CD4-positive, alpha-beta T cell treated with Interleukin-6 for 4 hours (primary cell): ENCODE results near the gene SLC38A9.
"Not testable (repeated sequence)": the region's sequence is repeated elsewhere in the genome, so short reads cannot be mapped to it uniquely, and the experiment has no call there.

Experiments
- DNase-seq: peaks from one replicate; pipeline ENCODE4 v3.0.0-alpha.2; 2020; ENCODE audit warnings: mixed read lengths

Gene SLC38A9

DNA sequence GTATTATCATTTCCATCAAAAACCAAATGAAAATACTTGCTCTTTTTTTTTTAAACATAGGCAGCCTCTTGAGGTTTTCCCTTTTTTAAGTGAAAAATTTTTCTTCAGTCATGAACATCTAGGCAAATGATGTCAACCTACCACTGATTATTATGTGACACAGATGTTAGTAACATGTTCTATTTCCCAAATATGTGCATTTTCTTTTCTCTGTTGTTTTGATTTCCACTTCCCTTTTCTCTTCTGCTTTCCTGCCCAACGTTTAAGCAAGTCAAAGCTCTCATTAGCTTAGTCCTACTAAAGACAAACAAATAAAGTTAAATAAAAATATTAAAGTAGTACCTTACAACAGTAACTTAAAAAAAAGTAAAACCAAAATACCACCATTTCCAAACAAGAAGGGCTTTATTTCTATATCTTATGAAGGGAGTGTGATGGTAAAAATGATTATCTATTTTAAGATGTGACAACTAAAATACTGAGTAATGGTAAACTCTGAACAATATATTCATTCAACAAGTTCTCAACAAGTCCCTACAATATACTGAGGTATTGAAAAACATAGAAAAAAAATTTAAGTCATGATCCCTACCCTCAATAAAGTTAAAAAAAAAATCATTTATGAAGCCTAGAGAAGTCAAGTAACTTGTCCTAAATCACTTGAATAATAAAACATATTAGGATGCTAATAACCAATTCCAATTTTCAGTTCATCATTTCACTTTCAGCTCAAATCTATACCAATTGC is 9.4 kb downstream of the SLC38A9 start:
- no peak for DNase-seq

DNA sequence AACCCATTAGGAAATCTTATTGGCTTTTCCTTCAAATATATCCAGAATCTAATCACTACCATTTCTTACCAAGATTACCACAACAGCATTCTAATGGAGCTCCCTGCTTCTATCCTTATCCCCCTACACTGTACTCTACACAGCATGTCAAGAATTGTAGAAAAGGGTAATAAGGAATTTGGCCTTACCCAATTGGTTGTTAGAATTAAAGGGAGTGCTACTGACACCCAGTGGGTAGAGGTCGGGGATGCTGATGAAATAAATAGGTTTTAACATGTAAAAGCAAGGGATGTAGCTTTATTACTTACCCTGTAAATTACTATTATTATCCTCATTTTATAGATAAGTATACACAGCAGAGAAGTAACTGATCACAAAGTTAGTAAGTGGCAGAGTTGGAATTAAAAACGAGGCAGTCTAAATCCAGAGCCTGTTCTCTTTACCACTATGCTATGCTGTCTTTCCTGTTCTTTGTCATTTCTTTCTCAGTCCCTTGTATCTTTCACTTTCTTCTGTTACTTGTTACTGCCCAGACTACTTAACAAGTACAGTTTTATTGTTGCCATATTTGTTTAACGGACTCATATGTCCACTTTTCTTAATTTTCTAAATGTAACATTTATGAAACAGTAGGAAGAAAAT is 10.5 kb downstream of the SLC38A9 start:
- no peak for DNase-seq

DNA sequence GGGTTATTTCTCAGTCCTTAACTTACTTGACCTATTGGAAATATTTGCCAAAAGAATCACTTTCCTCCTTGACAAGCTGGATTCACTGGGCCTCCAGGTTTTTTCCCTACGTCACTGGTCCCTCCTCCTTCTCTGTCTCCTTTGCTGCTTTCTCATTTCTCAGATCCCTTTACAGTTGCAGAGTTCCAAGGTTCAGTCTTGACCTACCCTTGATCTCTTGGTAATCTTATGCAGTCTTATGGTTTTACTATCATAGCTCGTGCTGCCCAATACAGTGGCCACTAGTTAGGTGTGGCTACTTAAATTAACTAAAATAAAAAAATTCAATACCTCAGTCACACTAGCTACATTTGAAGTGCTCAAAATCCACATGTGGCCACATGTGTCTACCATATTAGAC is 11.4 kb downstream of the SLC38A9 start:
- no peak for DNase-seq

- DNase-seq: no peak
These were observed 13.0 kb downstream of the SLC38A9 start for GRCh38 chr5:55699041-55699688.

DNA sequence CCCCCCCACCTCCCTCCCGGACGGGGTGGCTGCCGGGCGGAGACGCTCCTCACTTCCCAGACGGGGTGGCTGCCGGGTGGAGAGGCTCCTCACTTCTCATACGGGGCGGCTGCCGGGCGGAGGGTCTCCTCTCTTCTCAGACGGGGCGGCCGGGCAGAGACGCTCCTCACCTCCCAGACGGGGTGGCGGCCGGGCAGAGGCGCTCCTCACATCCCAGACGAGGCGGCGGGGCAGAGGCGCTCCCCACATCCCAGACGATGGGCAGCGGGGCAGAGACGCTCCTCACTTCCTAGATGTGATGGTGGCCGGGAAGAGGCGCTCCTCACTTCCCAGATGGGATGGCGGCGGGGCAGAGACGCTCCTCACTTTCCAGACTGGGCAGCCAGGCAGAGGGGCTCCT is 15.4 kb downstream of the SLC38A9 start:
- not testable (repeated sequence) for DNase-seq

- DNase-seq: no peak
These were observed 17.8 kb downstream of the SLC38A9 start for GRCh38 chr5:55694152-55694830.

GRCh38 chr5:55692509-55692908 is 19.6 kb downstream of the SLC38A9 start:
- DNase-seq: no peak

- no peak for DNase-seq
These were observed 20.1 kb downstream of the SLC38A9 start for GRCh38 chr5:55692106-55692417.

DNA sequence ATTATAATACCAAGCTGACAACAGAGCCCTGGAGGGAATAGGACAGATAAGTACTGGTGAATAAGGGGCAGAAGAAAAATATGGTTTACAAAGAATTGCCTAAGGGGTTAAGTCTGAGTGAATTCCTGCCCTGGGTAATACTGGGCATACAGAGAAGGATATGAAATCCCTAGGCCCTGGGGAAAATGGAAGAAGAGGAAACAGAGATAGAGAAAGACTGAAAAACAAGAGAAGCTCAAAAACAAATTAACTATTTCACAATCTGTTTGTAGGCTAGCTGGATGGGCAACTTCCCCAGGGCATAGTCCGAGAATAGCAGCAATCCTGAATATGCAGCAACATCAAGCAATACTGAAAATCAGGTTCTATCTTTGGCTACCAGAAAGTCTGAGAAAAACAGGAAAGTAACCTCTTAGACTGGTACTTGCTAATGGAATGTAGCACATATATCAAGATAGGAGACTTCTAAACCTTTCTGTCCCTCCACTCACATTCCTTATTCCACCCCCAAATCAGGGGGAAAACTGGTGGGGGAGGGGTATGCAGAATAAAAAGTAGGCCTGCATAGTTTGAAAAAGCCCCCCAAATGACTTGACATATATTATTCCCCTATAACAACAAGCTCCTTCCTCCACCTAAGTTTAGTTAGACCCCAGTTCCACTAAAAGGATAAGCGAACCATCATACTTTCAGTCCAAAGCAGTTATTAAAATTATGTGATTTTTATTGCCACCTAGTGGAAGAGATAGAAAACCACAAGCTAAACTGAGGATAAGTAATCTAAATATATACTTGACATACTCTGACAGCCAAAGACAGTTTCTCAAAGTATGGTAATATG is 20.6 kb downstream of the SLC38A9 start:
- no peak for DNase-seq

DNA sequence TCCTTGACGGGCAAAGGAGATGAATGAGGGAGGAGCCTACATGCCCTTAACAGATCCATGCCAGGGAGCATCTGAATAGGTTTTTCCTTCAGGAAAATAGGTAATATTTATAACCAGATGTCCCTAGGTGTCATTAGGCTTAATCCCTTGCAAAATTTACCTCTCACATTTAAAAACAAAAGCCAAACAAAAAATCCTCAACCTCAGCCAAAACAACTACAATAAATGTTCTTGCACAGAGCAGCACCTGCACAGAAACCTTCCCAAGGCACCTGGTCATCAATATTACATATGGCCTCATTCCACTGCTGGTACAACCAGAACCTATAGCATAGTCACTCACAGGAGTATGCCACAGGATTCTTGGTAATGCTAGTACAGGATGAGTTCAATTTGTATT is 30.1 kb downstream of the SLC38A9 start:
- DNase-seq: no peak

- no peak for DNase-seq
These were observed 30.8 kb downstream of the SLC38A9 start for GRCh38 chr5:55681301-55681700.

- DNase-seq: no peak
These were observed 31.8 kb downstream of the SLC38A9 start for GRCh38 chr5:55680353-55680752.

GRCh38 chr5:55679556-55679955 is 32.6 kb downstream of the SLC38A9 start:
- no peak for DNase-seq

DNA sequence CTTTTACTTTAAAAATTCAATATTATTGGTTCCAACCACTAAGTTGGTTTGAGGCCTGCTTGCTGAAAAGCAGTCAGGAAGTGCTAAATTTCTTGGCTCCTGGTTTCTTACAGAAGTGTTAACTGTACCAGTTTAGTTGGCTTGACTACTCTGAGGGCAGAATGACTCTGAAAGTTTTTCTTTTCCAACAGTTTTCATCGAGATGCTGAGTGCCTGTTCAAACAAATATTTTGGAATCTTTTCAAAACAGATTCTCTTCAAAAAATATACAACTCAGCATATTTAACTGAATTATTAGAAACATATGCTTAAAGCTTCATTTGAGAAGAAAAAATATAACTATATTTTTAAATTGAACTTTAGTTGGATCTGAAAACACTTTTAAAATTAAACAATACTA is 37.0 kb downstream of the SLC38A9 start:
- DNase-seq: no peak

DNA sequence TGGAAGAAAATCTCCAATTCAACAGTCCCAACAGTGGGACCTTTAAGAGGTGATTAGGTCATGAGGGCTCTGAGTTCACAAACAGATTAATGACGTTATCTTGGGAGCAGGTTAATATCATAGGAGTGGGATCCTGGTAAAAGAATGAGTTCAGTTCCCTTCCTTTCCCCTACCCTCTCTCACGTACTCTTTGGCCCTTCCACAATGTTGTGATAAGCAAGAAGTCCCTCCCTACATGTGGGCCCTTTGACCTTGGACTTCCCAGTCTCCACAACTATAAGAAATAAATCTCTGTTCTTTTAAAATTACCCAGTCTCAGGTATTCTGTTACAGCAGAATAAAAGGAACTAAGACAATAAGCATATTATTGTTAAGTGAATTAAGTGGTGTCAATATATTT is 37.8 kb downstream of the SLC38A9 start:
- DNase-seq: no peak

- DNase-seq: no peak
These were observed 39.6 kb downstream of the SLC38A9 start for GRCh38 chr5:55672477-55672911.

DNA sequence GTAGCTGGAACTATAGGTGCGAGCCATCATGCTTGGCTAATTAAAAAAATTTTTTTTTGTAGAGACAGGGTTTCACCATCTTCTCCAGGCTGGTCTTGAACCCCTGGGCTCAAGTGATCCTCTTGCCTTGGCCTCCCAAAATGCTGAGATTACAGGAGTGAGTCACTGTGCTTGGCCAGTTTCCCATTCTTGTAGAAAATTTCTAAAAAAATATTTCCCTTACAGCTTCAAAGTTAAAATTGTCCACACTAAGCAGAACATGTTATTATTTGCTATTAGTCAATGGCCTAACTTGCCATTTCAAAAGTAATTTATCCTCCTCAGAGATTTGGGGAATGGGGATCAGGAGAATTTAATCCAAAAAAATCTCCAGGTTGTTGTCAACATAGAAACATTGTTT is 40.1 kb downstream of the SLC38A9 start:
- DNase-seq: no peak

DNA sequence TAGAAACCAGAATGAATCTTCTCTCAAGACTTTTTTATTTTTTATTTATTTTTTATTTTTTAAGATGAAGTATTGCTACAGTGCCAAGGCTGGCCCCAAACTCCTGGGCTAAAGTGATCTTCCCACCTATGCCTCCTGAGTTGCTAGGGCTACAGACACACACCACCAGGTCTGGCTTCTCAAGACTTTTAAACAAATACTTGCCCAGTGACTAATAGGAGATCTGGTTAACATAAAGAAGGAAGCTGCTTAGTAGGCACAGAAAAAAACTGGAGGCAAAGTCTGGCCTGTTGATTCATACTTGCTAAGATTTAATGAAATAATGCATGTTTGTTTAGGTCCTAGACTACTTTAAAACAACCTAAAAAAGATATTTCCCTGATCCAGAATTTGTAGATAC is 43.8 kb downstream of the SLC38A9 start:
- no peak for DNase-seq

DNA sequence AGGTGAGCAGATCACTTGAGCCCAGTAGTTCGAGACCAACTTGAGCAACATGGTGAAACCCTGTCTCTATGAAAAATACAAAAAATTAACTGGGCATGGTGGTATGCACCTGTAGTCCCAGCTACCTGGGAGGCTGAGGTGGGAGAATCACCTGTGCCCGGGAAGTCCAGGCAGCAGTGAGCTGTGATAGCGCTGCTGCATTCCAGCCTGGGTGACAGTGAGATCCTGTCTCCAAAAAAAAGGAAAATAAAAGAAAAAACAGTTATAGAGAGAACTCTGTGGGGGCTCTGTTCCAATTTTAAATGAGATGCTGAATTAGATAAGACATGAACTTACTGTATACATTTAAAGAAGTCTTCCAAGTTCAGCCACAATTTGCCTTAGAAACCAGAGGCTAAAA is 44.2 kb downstream of the SLC38A9 start:
- no peak for DNase-seq

- DNase-seq: no peak
These were observed 47.1 kb downstream of the SLC38A9 start for GRCh38 chr5:55665065-55665464.

DNA sequence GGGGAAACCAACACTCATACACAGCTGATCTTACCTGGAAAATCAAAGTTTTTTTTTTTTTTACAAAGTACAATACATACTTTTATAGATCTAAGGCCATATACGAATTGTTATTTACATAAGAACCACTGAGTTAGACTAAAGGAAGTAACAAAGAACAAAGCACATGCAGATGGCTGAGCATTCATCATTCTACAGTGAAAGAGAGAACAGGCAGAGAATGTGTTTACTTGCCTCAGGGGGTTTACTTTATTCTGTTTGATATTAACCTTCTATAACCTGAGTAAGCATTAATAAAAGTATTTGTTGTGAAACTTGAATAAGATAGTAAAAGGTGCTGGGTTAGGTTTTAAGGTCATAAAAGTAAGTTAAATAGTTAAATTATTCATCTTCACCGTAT is 54.7 kb downstream of the SLC38A9 start:
- DNase-seq: no peak

DNA sequence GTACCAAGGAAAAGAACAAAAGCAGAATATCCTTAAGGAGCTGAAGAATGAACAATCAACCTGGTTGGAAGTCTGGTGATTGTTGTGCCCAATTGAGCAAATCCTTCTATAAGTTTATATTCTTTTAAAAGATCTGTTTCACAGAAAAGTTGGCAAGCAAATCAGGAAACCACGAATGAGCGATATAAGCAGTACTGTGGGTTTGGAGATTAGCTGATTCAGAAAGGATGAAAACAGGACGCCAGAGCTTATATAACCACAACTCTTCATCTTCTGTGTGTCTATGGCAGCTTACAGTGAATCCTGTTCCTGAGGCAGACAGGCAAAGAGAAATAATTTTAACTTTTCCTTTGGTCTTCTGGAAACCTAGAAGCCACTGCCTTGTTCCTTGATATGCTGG is 61.7 kb downstream of the SLC38A9 start:
- DNase-seq: peak; percentile 3

DNA sequence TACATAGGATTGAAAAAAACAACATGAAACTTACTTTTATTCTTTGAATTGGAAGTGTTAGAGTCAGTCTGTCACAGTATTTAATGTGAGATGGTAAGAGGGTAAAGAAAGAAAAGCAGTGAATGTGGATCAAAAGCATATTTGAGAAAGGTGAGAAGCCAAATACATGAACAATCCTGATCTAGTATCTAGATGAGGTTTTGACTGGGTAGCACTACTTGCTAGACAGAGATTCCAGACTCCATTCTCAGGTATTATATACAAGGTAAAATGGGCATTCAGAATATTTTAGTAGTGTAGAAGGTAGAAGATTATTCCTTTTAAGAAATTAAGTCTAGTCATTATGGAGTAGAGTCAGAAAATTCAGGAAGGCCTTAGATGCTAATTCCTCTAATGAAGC is 62.2 kb downstream of the SLC38A9 start:
- DNase-seq: no peak
